HG03060 (cell line): ENCODE measurements around the gene ARMC2.

Experiments used
- ATAC-seq: cut with Tn5 transposase; IDR thresholded peaks from one replicate; pipeline ENCODE4 v1.9.1; 2021; ENCODE audit warnings: low read depth, moderate number of reproducible peaks; ENCODE audit not compliant: unreplicated experiment

ARMC2 gene

GRCh38 chr6:109009236-109009961 lies 161.2 kb downstream of the ARMC2 start:
- ATAC-seq = no peak

- no peak for ATAC-seq
These were observed 161.9 kb downstream of the ARMC2 start for GRCh38 chr6:109009962-109010704.

GRCh38 chr6:109010705-109011102 lies 162.5 kb downstream of the ARMC2 start:
- no peak for ATAC-seq

GRCh38 chr6:109013656-109014305 lies 165.6 kb downstream of the ARMC2 start:
- no peak for ATAC-seq

- no peak for ATAC-seq
These were observed 166.4 kb downstream of the ARMC2 start for GRCh38 chr6:109014606-109015005.

GRCh38 chr6:109015176-109015575 lies 167.0 kb downstream of the ARMC2 start:
- ATAC-seq = no peak

- no peak for ATAC-seq
These were observed 171.7 kb downstream of the ARMC2 start for GRCh38 chr6:109019911-109020310.

- ATAC-seq = no peak
These were observed 173.6 kb downstream of the ARMC2 start for GRCh38 chr6:109021870-109022269.

GRCh38 chr6:109023356-109023925 lies 175.2 kb downstream of the ARMC2 start:
- ATAC-seq = no peak
